MM.1S (cell line): Measurements from ENCODE around the gene APBB1IP.

Experiments used
- DNase-seq: peaks from one replicate; pipeline ENCODE4 v3.0.0-alpha.2; 2015
- H2AFZ ChIP-seq: fragments of 300-600 bp; sonication (generic); 2 replicates; pipeline ENCODE4 v1.6.0; 2016; ENCODE audit warnings: antibody characterized with exemption, low read length
- H3F3A ChIP-seq: fragments of 300-600 bp; sonication (generic); 2 replicates; pipeline ENCODE4 v1.6.1; 2016; ENCODE audit warnings: mild to moderate bottlenecking, antibody characterized with exemption, low read length, moderate library complexity, mixed read lengths; ENCODE audit not compliant: insufficient read depth
- H3K27ac ChIP-seq: fragments of 300-600 bp; sonication (generic); 2 replicates; pipeline ENCODE4 v1.5.1; 2016; ENCODE audit warnings: mild to moderate bottlenecking, low read length
- H3K27me3 ChIP-seq: fragments of 300-600 bp; sonication (generic); replicated peaks from 2 replicates; pipeline ENCODE4 v1.6.0; 2016; ENCODE audit warnings: low read length; ENCODE audit not compliant: insufficient read depth
- H3K36me3 ChIP-seq: fragments of 300-600 bp; sonication (generic); replicated peaks from 2 replicates; pipeline ENCODE4 v1.6.1; 2016; ENCODE audit warnings: mild to moderate bottlenecking, low read length, mixed read lengths; ENCODE audit not compliant: insufficient read depth
- H3K4me1 ChIP-seq: fragments of 300-600 bp; sonication (generic); 2 replicates; pipeline ENCODE4 v1.6.1; 2016; ENCODE audit warnings: low read length, mixed read lengths
- H3K4me2 ChIP-seq: fragments of 300-600 bp; sonication (generic); 2 replicates; pipeline ENCODE4 v1.6.0; 2016; ENCODE audit warnings: low read depth, low read length
- H3K4me3 ChIP-seq: fragments of 300-600 bp; sonication (generic); 2 replicates; pipeline ENCODE4 v1.5.1; 2016; ENCODE audit warnings: low read length, mixed read lengths
- H3K79me2 ChIP-seq: fragments of 300-600 bp; sonication (generic); 2 replicates; pipeline ENCODE4 v1.6.1; 2016; ENCODE audit warnings: mixed run types, low read length, mixed read lengths
- H3K9ac ChIP-seq: fragments of 300-600 bp; sonication (generic); 2 replicates; pipeline ENCODE4 v1.6.1; 2016; ENCODE audit warnings: low read length, mixed read lengths
- H3K9me2 ChIP-seq: fragments of 300-600 bp; sonication (generic); replicated peaks from 2 replicates; pipeline ENCODE4 v1.6.1; 2016; ENCODE audit warnings: mild to moderate bottlenecking, low read length, mixed read lengths; ENCODE audit not compliant: insufficient read depth
- H3K9me3 ChIP-seq: fragments of 300-600 bp; sonication (generic); replicated peaks from 2 replicates; pipeline ENCODE4 v1.6.1; 2016; ENCODE audit warnings: mild to moderate bottlenecking, low read length, mixed read lengths; ENCODE audit not compliant: insufficient read depth
- H4K20me1 ChIP-seq: fragments of 300-600 bp; sonication (generic); 2 replicates; pipeline ENCODE4 v1.6.1; 2016; ENCODE audit warnings: mild to moderate bottlenecking, low read length, moderate library complexity, mixed read lengths; ENCODE audit not compliant: insufficient read depth
- EZH2 ChIP-seq: fragments of 300-600 bp; sonication (generic); optimal IDR thresholded peaks from 2 replicates; pipeline ENCODE3; 2017; ENCODE audit warnings: low read depth, mild to moderate bottlenecking, antibody characterized with exemption, low read length, mixed read lengths
- EZH2phosphoT487 ChIP-seq: fragments of 300-600 bp; sonication (generic); IDR thresholded peaks from 2 replicates; pipeline ENCODE4 v1.6.1; 2018; ENCODE audit warnings: antibody characterized with exemption, low read length
- TF ChIP-seq, protein P1 (sequence below): fragments of 300-600 bp; sonication (generic); IDR thresholded peaks from 2 replicates; pipeline ENCODE4 v1.5.1; 2016; ENCODE audit warnings: antibody characterized with exemption, low read length, mixed read lengths

Gene APBB1IP

DNA sequence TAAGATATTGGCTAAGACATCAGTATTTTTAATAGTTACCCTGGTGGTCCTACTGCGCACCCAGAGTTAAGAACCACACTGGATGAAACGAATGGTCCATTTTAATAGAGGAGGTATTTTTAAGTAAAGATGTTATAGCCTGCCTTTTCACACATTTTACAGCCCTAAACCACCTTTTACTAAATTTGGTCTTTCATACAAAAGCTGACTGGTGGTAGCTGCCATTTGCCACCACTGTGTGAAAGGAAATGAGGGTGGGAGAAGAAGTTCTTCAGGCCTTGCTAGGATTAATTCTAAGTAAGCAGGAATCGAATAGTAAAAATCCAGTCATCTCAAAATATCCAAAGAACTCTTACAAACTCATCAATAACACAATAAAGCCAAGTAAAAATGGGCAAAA is 15.2 kb upstream of the APBB1IP start:
- no peaks in the 10 kb centered on the region for H3K4me1 ChIP-seq
- H3K9me2 ChIP-seq: no peaks in the 10 kb centered on the region
- H4K20me1 ChIP-seq: no peaks in the 10 kb centered on the region
- H3F3A ChIP-seq: no peaks in the 10 kb centered on the region
- no peak overlapping the region for H2AFZ ChIP-seq
- H3K27me3 ChIP-seq: no peaks in the 10 kb centered on the region
- H3K27ac ChIP-seq: no peak overlapping the region
- H3K79me2 ChIP-seq: no peaks in the 10 kb centered on the region
- no peak for DNase-seq
- no peak overlapping the region for H3K9ac ChIP-seq
- no peak overlapping the region for H3K4me2 ChIP-seq
- TF ChIP-seq EZH2 (no peak), EZH2phosphoT487 (no peak)
- TF ChIP-seq, protein P1, sequence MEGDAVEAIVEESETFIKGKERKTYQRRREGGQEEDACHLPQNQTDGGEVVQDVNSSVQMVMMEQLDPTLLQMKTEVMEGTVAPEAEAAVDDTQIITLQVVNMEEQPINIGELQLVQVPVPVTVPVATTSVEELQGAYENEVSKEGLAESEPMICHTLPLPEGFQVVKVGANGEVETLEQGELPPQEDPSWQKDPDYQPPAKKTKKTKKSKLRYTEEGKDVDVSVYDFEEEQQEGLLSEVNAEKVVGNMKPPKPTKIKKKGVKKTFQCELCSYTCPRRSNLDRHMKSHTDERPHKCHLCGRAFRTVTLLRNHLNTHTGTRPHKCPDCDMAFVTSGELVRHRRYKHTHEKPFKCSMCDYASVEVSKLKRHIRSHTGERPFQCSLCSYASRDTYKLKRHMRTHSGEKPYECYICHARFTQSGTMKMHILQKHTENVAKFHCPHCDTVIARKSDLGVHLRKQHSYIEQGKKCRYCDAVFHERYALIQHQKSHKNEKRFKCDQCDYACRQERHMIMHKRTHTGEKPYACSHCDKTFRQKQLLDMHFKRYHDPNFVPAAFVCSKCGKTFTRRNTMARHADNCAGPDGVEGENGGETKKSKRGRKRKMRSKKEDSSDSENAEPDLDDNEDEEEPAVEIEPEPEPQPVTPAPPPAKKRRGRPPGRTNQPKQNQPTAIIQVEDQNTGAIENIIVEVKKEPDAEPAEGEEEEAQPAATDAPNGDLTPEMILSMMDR: no peak
- H3K4me3 ChIP-seq: no peak overlapping the region
- H3K9me3 ChIP-seq: no peaks in the 10 kb centered on the region
- H3K36me3 ChIP-seq: no peaks in the 10 kb centered on the region

DNA sequence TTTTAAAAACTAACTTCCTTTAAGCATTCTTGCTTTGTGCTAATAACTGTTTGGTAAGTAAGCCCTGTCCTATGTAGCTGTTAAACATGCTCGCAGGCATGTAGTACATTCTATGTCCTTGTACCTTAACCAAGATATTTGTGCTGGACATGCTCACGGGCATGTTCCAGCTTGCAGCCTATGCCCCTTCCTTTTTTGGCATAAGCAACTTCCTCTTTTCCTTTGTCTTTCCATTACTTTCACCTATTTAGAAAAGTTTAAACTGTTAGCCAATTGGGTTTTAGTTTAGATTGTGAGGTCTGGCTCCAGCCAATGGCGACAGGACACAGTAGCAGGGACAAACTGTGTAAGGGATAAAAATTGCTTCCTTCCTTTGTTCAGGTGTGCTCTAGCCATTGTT is 14.4 kb upstream of the APBB1IP start:
- Histone ChIP-seq H3K27me3 (no peaks in the 10 kb centered on the region), H2AFZ (no peak overlapping the region), H3K79me2 (no peaks in the 10 kb centered on the region), H3F3A (no peaks in the 10 kb centered on the region), H3K36me3 (no peaks in the 10 kb centered on the region), H4K20me1 (no peaks in the 10 kb centered on the region), H3K9me2 (no peaks in the 10 kb centered on the region), H3K4me3 (no peak overlapping the region), H3K27ac (no peak overlapping the region), H3K4me1 (no peaks in the 10 kb centered on the region), H3K4me2 (no peak overlapping the region), H3K9ac (no peak overlapping the region), H3K9me3 (no peaks in the 10 kb centered on the region)
- no peak for DNase-seq
- TF ChIP-seq, protein P1: no peak
- no peak for TF ChIP-seq EZH2
- no peak for TF ChIP-seq EZH2phosphoT487

DNA sequence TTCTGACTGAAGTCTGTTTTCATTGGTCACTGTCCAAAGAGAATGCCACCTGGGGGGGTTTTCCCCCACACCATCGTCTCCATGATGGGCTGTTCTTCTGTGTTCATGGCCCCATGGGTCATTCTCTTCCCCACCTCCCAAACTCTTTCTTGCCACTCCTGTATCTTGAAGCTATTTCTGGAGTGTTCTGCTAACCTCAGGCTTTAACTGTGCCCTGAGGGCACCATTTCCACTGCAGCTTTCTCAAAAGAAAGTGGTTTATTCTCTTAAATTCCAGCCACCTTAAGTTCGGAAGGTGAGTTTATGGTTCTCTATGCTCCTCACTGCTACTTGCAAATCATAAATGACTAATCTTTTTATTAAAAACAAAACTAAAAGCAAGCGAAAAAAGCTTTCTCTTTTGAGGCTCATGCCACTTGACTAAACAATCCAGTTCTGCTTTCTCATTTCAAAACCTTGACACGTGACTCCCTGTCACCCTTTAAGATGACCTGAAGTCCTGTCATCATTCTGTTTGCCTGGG is 7.4 kb upstream of the APBB1IP start:
- H3F3A ChIP-seq: peaks cover 3% of the 10 kb centered on the region
- H3K4me2 ChIP-seq: peak overlapping the region; percentile 75
- H3K4me3 ChIP-seq: peak overlapping the region; percentile 35; the same call in 1 of the 2 replicates
- no peaks in the 10 kb centered on the region for H3K79me2 ChIP-seq
- H2AFZ ChIP-seq: peak overlapping the region; percentile 51
- peak; percentile 85 for DNase-seq
- TF ChIP-seq EZH2 (no peak), EZH2phosphoT487 (no peak)
- TF ChIP-seq, protein P1: no peak
- no peaks in the 10 kb centered on the region for H4K20me1 ChIP-seq
- no peaks in the 10 kb centered on the region for H3K9me3 ChIP-seq
- H3K4me1 ChIP-seq: peaks cover 7% of the 10 kb centered on the region
- H3K27me3 ChIP-seq: no peaks in the 10 kb centered on the region
- H3K9ac ChIP-seq: peak overlapping the region; percentile 27; the same call in 1 of the 2 replicates
- no peaks in the 10 kb centered on the region for H3K9me2 ChIP-seq
- H3K36me3 ChIP-seq: no peaks in the 10 kb centered on the region
- H3K27ac ChIP-seq: peak overlapping the region; percentile 67
